H1 (cell line): Measurements from ENCODE around the gene WDR11. TPM values are rescaled to one million over a fixed set of nuclear protein-coding genes. Genes with fewer than 3 reads are reported as not detected.

ENCODE experiments used
- CREB1 ChIP-seq: IDR thresholded peaks from 2 replicates; pipeline ENCODE4 v1.6.1; 2012; ENCODE audit warnings: inconsistent platforms
- EGR1 ChIP-seq: IDR thresholded peaks from 2 replicates; pipeline ENCODE4 v1.6.1; 2011; ENCODE audit warnings: low read depth, low read length, borderline replicate concordance
- POU5F1 ChIP-seq: IDR thresholded peaks from 2 replicates; pipeline ENCODE4 v1.6.1; 2011; ENCODE audit warnings: low read depth, mild to moderate bottlenecking, low read length, moderate library complexity
- SIRT6 ChIP-seq: IDR thresholded peaks from one replicate; pipeline ENCODE4 v1.7.1; 2012; ENCODE audit warnings: low read length, inconsistent platforms
- SIX5 ChIP-seq: IDR thresholded peaks from 2 replicates; pipeline ENCODE4 v1.6.1; 2011; ENCODE audit warnings: mild to moderate bottlenecking, low read depth, low read length
- SP4 ChIP-seq: IDR thresholded peaks from 2 replicates; pipeline ENCODE4 v1.6.1; 2012; ENCODE audit warnings: low read length, inconsistent platforms
- SUZ12 ChIP-seq: fragments of 200-600 bp; sonication (generic); IDR thresholded peaks from 2 replicates; pipeline ENCODE4 v1.6.1; 2012; ENCODE audit warnings: mild to moderate bottlenecking, inconsistent platforms, low read length, moderate library complexity, mixed read lengths
- polyA plus RNA-seq, 7 experiments: library from polyadenylated mRNA; depleted of rRNA in 3 of 7; stranded (reverse) in 5 of 7; unstranded in 2 of 7; fragments of >200 nt in 5 of 7; fragments of 200-250 nt in 2 of 7; gene quantifications; 1 replicate in 5 of 7; 2 replicates in 1 of 7; 4 replicates in 1 of 7; pipeline versions ENCODE4 v1.2.1 to v1.2.3, GENCODE V29; 2011 to 2013; ENCODE audit warnings: missing spikeins in 2 of 7, mixed read lengths in 2 of 7
- total RNA-seq: library from RNA; stranded (reverse); fragmentation: NEBNext Ultra II Directional; extraction: Animal tissue kit (Norgen Biotek cat#: 25700); gene quantifications from 2 replicates; pipeline ENCODE4 v1.2.1, GENCODE V29; 2021
- TF ChIP-seq, protein P1 (sequence below): fragments of 300-600 bp; sonication (generic); IDR thresholded peaks from 2 replicates; pipeline ENCODE4 v1.7.1; 2012; ENCODE audit warnings: low read length, moderate library complexity, mild to moderate bottlenecking, inconsistent platforms; ENCODE audit not compliant: insufficient replicate concordance

The WDR11 gene
- total and polyA plus RNA-seq, 2 of the 8 experiments (the other 6 are each of a cell fraction or from before 2014, with no cell fraction given): 39.7 to 41.9 TPM

DNA sequence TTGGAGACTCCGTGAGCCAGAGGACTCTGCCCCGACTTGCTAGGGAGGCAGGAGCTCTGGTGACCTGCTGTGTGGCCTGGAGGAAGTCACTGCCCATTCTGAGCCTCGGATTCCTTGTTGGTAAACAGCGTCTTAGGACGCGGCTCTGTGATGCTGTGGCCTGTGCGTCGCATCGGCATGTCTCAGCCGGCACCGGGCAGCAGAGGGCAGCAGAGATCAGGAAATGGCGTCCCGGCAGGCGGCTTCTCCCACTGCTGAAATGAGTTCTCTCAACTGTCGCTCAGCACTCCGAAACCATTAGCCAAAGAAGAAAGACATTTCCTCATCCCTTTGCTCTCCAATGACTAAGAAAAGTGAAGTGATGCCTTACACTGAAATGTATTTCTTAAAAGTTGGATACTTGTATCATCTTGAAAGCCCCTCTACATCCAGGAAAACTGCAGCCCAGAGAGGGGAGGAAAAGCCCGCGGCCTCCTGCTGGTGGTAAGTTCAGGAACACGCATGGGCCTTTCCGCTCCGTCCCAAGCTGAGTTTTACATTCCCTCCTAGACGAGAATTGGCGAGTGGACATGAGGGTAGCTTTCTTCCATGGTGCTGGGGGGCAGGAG, 91.7 kb downstream of the WDR11 start (continued):
- TF ChIP-seq, protein P1, sequence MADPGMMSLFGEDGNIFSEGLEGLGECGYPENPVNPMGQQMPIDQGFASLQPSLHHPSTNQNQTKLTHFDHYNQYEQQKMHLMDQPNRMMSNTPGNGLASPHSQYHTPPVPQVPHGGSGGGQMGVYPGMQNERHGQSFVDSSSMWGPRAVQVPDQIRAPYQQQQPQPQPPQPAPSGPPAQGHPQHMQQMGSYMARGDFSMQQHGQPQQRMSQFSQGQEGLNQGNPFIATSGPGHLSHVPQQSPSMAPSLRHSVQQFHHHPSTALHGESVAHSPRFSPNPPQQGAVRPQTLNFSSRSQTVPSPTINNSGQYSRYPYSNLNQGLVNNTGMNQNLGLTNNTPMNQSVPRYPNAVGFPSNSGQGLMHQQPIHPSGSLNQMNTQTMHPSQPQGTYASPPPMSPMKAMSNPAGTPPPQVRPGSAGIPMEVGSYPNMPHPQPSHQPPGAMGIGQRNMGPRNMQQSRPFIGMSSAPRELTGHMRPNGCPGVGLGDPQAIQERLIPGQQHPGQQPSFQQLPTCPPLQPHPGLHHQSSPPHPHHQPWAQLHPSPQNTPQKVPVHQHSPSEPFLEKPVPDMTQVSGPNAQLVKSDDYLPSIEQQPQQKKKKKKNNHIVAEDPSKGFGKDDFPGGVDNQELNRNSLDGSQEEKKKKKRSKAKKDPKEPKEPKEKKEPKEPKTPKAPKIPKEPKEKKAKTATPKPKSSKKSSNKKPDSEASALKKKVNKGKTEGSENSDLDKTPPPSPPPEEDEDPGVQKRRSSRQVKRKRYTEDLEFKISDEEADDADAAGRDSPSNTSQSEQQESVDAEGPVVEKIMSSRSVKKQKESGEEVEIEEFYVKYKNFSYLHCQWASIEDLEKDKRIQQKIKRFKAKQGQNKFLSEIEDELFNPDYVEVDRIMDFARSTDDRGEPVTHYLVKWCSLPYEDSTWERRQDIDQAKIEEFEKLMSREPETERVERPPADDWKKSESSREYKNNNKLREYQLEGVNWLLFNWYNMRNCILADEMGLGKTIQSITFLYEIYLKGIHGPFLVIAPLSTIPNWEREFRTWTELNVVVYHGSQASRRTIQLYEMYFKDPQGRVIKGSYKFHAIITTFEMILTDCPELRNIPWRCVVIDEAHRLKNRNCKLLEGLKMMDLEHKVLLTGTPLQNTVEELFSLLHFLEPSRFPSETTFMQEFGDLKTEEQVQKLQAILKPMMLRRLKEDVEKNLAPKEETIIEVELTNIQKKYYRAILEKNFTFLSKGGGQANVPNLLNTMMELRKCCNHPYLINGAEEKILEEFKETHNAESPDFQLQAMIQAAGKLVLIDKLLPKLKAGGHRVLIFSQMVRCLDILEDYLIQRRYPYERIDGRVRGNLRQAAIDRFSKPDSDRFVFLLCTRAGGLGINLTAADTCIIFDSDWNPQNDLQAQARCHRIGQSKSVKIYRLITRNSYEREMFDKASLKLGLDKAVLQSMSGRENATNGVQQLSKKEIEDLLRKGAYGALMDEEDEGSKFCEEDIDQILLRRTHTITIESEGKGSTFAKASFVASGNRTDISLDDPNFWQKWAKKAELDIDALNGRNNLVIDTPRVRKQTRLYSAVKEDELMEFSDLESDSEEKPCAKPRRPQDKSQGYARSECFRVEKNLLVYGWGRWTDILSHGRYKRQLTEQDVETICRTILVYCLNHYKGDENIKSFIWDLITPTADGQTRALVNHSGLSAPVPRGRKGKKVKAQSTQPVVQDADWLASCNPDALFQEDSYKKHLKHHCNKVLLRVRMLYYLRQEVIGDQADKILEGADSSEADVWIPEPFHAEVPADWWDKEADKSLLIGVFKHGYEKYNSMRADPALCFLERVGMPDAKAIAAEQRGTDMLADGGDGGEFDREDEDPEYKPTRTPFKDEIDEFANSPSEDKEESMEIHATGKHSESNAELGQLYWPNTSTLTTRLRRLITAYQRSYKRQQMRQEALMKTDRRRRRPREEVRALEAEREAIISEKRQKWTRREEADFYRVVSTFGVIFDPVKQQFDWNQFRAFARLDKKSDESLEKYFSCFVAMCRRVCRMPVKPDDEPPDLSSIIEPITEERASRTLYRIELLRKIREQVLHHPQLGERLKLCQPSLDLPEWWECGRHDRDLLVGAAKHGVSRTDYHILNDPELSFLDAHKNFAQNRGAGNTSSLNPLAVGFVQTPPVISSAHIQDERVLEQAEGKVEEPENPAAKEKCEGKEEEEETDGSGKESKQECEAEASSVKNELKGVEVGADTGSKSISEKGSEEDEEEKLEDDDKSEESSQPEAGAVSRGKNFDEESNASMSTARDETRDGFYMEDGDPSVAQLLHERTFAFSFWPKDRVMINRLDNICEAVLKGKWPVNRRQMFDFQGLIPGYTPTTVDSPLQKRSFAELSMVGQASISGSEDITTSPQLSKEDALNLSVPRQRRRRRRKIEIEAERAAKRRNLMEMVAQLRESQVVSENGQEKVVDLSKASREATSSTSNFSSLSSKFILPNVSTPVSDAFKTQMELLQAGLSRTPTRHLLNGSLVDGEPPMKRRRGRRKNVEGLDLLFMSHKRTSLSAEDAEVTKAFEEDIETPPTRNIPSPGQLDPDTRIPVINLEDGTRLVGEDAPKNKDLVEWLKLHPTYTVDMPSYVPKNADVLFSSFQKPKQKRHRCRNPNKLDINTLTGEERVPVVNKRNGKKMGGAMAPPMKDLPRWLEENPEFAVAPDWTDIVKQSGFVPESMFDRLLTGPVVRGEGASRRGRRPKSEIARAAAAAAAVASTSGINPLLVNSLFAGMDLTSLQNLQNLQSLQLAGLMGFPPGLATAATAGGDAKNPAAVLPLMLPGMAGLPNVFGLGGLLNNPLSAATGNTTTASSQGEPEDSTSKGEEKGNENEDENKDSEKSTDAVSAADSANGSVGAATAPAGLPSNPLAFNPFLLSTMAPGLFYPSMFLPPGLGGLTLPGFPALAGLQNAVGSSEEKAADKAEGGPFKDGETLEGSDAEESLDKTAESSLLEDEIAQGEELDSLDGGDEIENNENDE: no peak
- TF ChIP-seq CREB1: peak; percentile 95
- TF ChIP-seq SIRT6: no peak
- no peak for TF ChIP-seq SUZ12
- no peak for TF ChIP-seq POU5F1
- TF ChIP-seq SP4: no peak
- no peak for TF ChIP-seq EGR1
- no peak for TF ChIP-seq SIX5
